Prostate gland (tissue), 2 donors: ENCODE data around the gene TEPSIN. TPM values are rescaled to one million over a fixed set of nuclear protein-coding genes. Genes with fewer than 3 reads are reported as not detected.

Source experiments
- DNase-seq: peaks from one replicate; pipeline ENCODE4 v3.0.0-alpha.2; 2019; ENCODE audit warnings: low spot score
- H3K27ac ChIP-seq, 2 donors: fragments of 200-600 bp; sonication (generic); 2 replicates each; pipeline ENCODE4 v1.5.1; 2017 to 2019
- H3K27me3 ChIP-seq: fragments of 200-600 bp; sonication (generic); replicated peaks from 2 replicates; pipeline ENCODE4 v1.5.1; 2019; ENCODE audit not compliant: insufficient read depth
- H3K36me3 ChIP-seq, 2 donors: fragments of 200-600 bp; sonication (generic); 1 replicate in 1 of 2; 2 replicates in 1 of 2; pipeline versions ENCODE4 v1.5.1 to v1.8.1; 2017 to 2019
- H3K4me1 ChIP-seq: fragments of 200-600 bp; sonication (generic); replicated peaks from 2 replicates; pipeline ENCODE4 v1.5.1; 2019
- H3K4me3 ChIP-seq, 2 donors: fragments of 200-600 bp; sonication (generic); 2 replicates each; pipeline ENCODE4 v1.5.1; 2017 to 2019
- H3K9me3 ChIP-seq: fragments of 200-600 bp; sonication (generic); 2 replicates; pipeline ENCODE4 v1.5.1; 2017
- POLR2A ChIP-seq: fragments of 450-650 bp; IDR thresholded peaks from one replicate; pipeline ENCODE4 v1.6.1; 2016; ENCODE audit warnings: antibody characterized with exemption, mild to moderate bottlenecking
- POLR2AphosphoS5 ChIP-seq: sonication (generic); formaldehyde crosslinking; IDR thresholded peaks from one replicate; pipeline ENCODE4 v1.6.1; 2017; ENCODE audit warnings: antibody characterized with exemption
- WGBS: methylation state at CpG from one replicate; pipeline ENCODE4 v1.1.5; 2018; 5-methylcytosine and 5-hydroxymethylcytosine counted together
- intact Hi-C: fragments of 100-400 bp; cut with DNase I; formaldehyde crosslinking; loops from one replicate; pipeline ENCODE4 v1.14.2; 2022
- total RNA-seq, 2 donors: library from RNA; depleted of rRNA; stranded (reverse); fragments of >200 nt; gene quantifications; one replicate each; pipeline ENCODE4 v1.1.0, GENCODE V29; 2016
- TF ChIP-seq, protein P1 (sequence below), 4 experiments: fragments of 200-600 bp in 2 of 4; fragments of 450-650 bp in 2 of 4; sonication (generic) in 2 of 4; IDR thresholded peaks; 1 replicate in 3 of 4; 2 replicates in 1 of 4; pipeline ENCODE4 v1.5.1; 2016 to 2019; ENCODE audit warnings: antibody characterized with exemption in 4 of 4, mild to moderate bottlenecking in 2 of 4, moderate library complexity in 2 of 4

TEPSIN gene
- total RNA-seq, 2 donors from 2014 or later: 35.6 to 81.5 TPM

DNA sequence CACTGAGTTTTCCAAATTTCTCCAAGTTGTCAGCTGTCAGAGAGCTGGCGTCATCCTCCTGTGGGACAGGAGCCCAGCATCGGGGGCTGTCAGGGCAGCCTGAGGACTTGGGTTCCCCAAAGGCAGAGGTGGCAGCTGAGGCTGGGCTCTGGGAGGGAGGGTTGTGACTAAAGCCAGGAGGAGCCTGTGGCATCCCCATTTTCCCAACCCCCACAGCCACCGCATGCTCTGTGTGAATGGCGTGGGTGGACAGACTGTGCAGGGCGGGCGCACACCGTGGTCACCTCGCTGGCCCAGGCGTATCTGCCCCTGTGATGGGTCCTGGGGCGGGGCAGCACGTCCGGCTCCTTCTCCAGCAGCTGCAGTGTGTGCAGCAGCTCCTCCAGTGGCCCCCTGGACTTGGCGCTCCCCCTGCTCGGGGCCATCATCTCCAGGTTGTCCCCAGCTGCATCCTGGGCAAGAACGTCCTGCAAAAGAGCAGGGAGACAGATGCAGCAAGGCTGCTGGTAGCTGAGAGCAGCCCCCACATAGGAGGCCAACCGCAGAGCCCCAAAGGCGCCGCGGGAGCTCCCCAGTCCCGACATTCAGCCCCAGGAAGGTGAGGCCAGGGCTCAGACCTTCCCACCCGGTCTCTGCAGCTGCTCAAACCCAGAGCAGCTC is 40.9 kb downstream of the TEPSIN start:
- no peak for TF ChIP-seq POLR2AphosphoS5
- TF ChIP-seq, protein P1, sequence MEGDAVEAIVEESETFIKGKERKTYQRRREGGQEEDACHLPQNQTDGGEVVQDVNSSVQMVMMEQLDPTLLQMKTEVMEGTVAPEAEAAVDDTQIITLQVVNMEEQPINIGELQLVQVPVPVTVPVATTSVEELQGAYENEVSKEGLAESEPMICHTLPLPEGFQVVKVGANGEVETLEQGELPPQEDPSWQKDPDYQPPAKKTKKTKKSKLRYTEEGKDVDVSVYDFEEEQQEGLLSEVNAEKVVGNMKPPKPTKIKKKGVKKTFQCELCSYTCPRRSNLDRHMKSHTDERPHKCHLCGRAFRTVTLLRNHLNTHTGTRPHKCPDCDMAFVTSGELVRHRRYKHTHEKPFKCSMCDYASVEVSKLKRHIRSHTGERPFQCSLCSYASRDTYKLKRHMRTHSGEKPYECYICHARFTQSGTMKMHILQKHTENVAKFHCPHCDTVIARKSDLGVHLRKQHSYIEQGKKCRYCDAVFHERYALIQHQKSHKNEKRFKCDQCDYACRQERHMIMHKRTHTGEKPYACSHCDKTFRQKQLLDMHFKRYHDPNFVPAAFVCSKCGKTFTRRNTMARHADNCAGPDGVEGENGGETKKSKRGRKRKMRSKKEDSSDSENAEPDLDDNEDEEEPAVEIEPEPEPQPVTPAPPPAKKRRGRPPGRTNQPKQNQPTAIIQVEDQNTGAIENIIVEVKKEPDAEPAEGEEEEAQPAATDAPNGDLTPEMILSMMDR (IDR thresholded peaks at IDR 0.05): no peak
- TF ChIP-seq POLR2A: no peak
- no peaks in the 10 kb centered on the region for H3K36me3 ChIP-seq
- intact Hi-C loops: no loop called here
- no peaks in the 10 kb centered on the region for H3K27me3 ChIP-seq
- no peak overlapping the region for H3K27ac ChIP-seq
- 91% methylated on average over 20 of the region's 21 CpGs for WGBS
- H3K9me3 ChIP-seq: no peaks in the 10 kb centered on the region
- no peak for DNase-seq
- no peaks in the 10 kb centered on the region for H3K4me1 ChIP-seq
- H3K4me3 ChIP-seq: no peak overlapping the region

DNA sequence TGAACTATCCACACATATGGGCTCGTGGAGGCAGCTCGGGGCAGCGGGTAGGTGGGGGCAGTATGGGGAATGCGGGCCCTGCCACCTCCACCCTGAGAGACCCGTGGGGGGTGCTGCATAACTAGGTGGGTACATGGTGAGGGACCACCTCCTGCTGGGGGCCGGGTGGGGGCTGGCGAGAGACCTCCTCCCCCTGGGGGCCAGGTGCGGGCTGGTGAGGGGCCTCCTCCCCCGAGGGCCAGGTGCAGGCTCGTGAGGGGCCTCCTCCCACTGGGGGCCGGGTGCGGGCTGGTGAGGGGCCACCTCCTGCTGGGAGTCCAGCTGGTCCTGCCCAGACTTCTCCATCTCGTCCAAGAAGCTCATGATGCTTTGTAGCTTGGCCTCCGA is 41.5 kb downstream of the TEPSIN start:
- Histone ChIP-seq H3K36me3 (no peaks in the 10 kb centered on the region), H3K4me1 (no peaks in the 10 kb centered on the region), H3K27ac (no peak overlapping the region), H3K9me3 (no peaks in the 10 kb centered on the region), H3K27me3 (no peaks in the 10 kb centered on the region), H3K4me3 (no peak overlapping the region)
- no peak for TF ChIP-seq POLR2AphosphoS5
- TF ChIP-seq, protein P1 (IDR thresholded peaks at IDR 0.05): no peak
- no peak for TF ChIP-seq POLR2A
- intact Hi-C loops: no loop called here
- no peak for DNase-seq
- WGBS: 83% methylated on average over 13 of the region's 14 CpGs

DNA sequence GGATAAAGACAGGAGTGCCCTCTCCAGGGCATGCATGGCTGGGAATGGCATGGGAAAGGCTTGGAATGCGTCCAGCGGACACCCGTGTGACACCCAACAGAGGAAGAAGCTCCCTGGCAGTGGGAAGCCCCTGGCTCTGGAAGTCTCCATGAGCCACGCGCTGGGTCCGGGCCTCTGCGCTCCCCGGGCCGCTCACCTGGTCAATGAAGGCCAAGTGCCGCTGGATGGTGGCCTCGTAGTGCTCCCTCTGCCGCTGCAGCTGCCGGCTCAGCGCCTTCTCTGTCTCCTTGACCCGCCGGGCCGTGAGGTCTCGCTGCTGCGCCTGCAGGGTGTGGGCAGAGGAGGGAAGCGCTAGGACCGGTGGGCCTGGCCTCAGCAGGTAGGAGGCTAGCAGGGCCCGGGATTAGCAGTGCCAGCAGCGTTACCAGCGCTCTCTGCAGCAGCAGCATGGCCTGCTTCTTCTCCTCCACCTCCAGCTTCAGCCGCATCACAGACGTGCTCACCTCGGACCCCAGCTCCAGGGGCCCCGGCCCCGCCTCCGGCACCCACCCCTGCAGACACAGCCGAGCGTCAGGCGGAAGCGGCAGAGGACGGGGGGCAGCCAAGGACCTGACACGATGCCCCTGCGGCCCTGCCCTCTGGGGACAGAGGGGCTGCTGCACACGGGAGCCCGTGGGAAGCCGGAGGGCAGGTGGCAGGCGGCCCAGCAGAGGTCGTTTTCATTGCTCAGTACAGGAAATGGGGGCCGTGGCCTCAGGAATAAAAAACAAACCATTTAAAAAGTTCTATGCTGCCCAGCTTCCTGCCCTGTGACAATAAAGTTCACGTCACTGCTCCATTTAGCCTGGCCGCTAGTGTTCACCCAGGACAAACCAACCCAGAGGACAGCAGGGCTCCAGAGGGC is 42.1 kb downstream of the TEPSIN start:
- TF ChIP-seq POLR2AphosphoS5 (no peak), POLR2A (no peak)
- TF ChIP-seq, protein P1 (IDR thresholded peaks at IDR 0.05): no peak
- 87% methylated on average over 45 of the region's 45 CpGs for WGBS
- DNase-seq: no peak
- no peaks in the 10 kb centered on the region for H3K4me1 ChIP-seq
- no peaks in the 10 kb centered on the region for H3K36me3 ChIP-seq
- intact Hi-C loops: no loop called here
- no peak overlapping the region for H3K27ac ChIP-seq
- H3K27me3 ChIP-seq: no peaks in the 10 kb centered on the region
- H3K4me3 ChIP-seq: no peak overlapping the region
- no peaks in the 10 kb centered on the region for H3K9me3 ChIP-seq

DNA sequence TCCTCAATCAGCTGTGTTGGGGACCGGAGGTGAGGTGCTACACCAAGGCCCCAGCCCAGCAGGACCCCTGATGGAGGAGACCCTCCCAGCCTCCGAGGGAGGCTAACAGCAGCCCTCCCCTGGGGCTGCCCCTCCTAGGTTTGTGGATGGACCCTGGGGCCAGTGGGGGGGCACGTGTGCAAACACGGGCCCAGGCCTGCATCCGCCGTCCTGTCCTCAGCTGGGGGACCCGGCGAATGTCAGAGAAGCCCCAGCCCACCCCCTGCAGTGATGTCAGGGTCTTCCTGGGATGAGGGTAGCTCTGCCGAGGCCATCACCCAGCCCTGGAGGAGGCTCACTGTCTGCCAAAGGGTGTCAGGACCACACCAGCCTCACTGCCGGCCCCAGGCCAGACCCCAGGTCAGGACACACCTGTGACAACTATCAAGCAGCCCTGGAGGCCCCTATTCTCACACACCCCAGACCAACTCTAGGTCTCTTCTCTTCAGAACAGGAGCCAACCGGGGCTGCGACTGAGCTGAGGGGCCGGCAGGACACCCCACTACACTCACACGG is 42.8 kb downstream of the TEPSIN start:
- Histone ChIP-seq H3K4me1 (no peaks in the 10 kb centered on the region), H3K4me3 (no peak overlapping the region), H3K27ac (no peak overlapping the region), H3K27me3 (no peaks in the 10 kb centered on the region), H3K36me3 (no peaks in the 10 kb centered on the region), H3K9me3 (no peaks in the 10 kb centered on the region)
- TF ChIP-seq, protein P1 (IDR thresholded peaks at IDR 0.05): no peak
- TF ChIP-seq POLR2AphosphoS5 (no peak), POLR2A (no peak)
- intact Hi-C loops: no loop called here
- DNase-seq: no peak
- WGBS: 88% methylated on average over 14 of the region's 14 CpGs
